ENCODE results near the gene TCF23.

DNA sequence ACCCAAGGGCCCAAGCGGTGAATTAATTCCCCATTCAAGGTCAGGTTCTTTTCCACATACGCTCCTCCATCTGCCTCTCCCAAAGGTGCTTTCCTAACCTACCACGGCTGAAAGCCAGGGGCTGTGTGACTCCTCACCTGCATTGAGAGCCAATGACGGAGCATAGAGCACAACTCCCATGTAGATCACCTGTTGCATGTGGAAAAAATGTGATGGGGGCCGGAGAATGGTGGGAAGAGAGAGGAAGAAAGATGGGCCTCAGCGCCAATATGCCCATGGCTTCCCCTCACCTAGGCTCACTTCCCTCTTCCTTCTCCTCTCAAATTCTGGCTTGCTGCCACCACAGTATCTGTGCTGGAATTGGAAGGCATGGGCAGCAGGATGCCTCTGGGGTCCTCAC lies 57.5 kb downstream of the TCF23 start:
- TF ChIP-seq, protein P1, sequence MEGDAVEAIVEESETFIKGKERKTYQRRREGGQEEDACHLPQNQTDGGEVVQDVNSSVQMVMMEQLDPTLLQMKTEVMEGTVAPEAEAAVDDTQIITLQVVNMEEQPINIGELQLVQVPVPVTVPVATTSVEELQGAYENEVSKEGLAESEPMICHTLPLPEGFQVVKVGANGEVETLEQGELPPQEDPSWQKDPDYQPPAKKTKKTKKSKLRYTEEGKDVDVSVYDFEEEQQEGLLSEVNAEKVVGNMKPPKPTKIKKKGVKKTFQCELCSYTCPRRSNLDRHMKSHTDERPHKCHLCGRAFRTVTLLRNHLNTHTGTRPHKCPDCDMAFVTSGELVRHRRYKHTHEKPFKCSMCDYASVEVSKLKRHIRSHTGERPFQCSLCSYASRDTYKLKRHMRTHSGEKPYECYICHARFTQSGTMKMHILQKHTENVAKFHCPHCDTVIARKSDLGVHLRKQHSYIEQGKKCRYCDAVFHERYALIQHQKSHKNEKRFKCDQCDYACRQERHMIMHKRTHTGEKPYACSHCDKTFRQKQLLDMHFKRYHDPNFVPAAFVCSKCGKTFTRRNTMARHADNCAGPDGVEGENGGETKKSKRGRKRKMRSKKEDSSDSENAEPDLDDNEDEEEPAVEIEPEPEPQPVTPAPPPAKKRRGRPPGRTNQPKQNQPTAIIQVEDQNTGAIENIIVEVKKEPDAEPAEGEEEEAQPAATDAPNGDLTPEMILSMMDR (IDR thresholded peaks at IDR 0.05): no peak
- no peak for TF ChIP-seq POLR2A (IDR thresholded peaks at IDR 0.05)

All from lower leg skin (tissue), 3 donors.